ENCODE measurements around the gene GRIK4. TPM values are rescaled to one million over a fixed set of nuclear protein-coding genes. Genes with fewer than 3 reads are reported as not detected.

GRIK4 gene
- polyA plus RNA-seq, 1 of the 3 experiments (the other 2 are of a cell fraction): 0.03 TPM

- no peak for TF ChIP-seq SMC3 (IDR thresholded peaks at IDR 0.05; ENCODE audit: low read depth, low read length)
These were observed 388.2 kb downstream of the GRIK4 start (continued) for GRCh38 chr11:120899720-120900119.

GRCh38 chr11:120900643-120901042 is 389.1 kb downstream of the GRIK4 start:
- no peaks in the 10 kb centered on the region for H3K9me3 ChIP-seq
- H3K9me2 ChIP-seq: no peaks in the 10 kb centered on the region
- H4K20me1 ChIP-seq (ENCODE audit: insufficient read depth): no peaks in the 10 kb centered on the region
- H2AFZ ChIP-seq (ENCODE audit: low read depth): no peak overlapping the region
- DNase-seq: peak; percentile 44
- peaks cover 0 to 14% of the 10 kb centered on the region in 2 experiments; a peak in 1 of 4 replicates for H3K4me1 ChIP-seq (ENCODE audit: control insufficient read depth in 1 of 2, insufficient read depth in 2 of 2, low read depth in 1 of 2, low read length in 1 of 2)
- no peaks in the 10 kb centered on the region for H3K27me3 ChIP-seq (ENCODE audit: insufficient read depth)
- no peak overlapping the region for H3K27ac ChIP-seq (ENCODE audit: low read depth in 2 of 2, low read length in 1 of 2)
- no peak overlapping the region for H3K4me3 ChIP-seq (ENCODE audit: low read depth in 2 of 2, low read length in 1 of 2)
- TF ChIP-seq, protein P1, sequence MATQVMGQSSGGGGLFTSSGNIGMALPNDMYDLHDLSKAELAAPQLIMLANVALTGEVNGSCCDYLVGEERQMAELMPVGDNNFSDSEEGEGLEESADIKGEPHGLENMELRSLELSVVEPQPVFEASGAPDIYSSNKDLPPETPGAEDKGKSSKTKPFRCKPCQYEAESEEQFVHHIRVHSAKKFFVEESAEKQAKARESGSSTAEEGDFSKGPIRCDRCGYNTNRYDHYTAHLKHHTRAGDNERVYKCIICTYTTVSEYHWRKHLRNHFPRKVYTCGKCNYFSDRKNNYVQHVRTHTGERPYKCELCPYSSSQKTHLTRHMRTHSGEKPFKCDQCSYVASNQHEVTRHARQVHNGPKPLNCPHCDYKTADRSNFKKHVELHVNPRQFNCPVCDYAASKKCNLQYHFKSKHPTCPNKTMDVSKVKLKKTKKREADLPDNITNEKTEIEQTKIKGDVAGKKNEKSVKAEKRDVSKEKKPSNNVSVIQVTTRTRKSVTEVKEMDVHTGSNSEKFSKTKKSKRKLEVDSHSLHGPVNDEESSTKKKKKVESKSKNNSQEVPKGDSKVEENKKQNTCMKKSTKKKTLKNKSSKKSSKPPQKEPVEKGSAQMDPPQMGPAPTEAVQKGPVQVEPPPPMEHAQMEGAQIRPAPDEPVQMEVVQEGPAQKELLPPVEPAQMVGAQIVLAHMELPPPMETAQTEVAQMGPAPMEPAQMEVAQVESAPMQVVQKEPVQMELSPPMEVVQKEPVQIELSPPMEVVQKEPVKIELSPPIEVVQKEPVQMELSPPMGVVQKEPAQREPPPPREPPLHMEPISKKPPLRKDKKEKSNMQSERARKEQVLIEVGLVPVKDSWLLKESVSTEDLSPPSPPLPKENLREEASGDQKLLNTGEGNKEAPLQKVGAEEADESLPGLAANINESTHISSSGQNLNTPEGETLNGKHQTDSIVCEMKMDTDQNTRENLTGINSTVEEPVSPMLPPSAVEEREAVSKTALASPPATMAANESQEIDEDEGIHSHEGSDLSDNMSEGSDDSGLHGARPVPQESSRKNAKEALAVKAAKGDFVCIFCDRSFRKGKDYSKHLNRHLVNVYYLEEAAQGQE (IDR thresholded peaks at IDR 0.05; ENCODE audit: low read depth, low read length): peak; percentile 76; the same call in 1 of the 2 replicates
- TF ChIP-seq RFX5 (IDR thresholded peaks at IDR 0.05; ENCODE audit: low read length): no peak
- TF ChIP-seq, protein P2, sequence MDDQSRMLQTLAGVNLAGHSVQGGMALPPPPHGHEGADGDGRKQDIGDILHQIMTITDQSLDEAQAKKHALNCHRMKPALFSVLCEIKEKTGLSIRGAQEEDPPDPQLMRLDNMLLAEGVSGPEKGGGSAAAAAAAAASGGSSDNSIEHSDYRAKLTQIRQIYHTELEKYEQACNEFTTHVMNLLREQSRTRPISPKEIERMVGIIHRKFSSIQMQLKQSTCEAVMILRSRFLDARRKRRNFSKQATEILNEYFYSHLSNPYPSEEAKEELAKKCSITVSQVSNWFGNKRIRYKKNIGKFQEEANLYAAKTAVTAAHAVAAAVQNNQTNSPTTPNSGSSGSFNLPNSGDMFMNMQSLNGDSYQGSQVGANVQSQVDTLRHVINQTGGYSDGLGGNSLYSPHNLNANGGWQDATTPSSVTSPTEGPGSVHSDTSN (IDR thresholded peaks at IDR 0.05): no peak
- no peak for TF ChIP-seq CTCF (IDR thresholded peaks at IDR 0.05)
- 40% methylated on average over 9 of the region's 9 CpGs for WGBS (ENCODE audit: low lambda C conversion rate)
- H3K36me3 ChIP-seq (replicated peaks in 1 of 2; ENCODE audit: control insufficient read depth in 1 of 2, insufficient read depth in 2 of 2, low read length in 1 of 2): no peaks in the 10 kb centered on the region
- ChIA-PET POLR2A (no interaction called here), CTCF (interaction anchor here (0.6 to 1.8 kb wide), 4 partner anchors 14 to 390 kb away, joined by 3 to 4 read pairs (median 4); no protein-coding TSS in a partner anchor)
- no peaks in the 10 kb centered on the region for H3F3A ChIP-seq (replicated peaks; ENCODE audit: insufficient read depth)
- H3K9ac ChIP-seq: no peak overlapping the region
- H3K4me2 ChIP-seq: no peak overlapping the region
- no peaks in the 10 kb centered on the region for H3K79me2 ChIP-seq (ENCODE audit: insufficient read depth)

GRCh38 chr11:120903686-120904085 is 392.1 kb downstream of the GRIK4 start:
- Histone ChIP-seq H3K36me3 (replicated peaks in 1 of 2; ENCODE audit: control insufficient read depth in 1 of 2, insufficient read depth in 2 of 2, low read length in 1 of 2) (no peaks in the 10 kb centered on the region), H3K9me2 (no peaks in the 10 kb centered on the region), H2AFZ (ENCODE audit: low read depth) (no peak overlapping the region), H3K9ac (no peak overlapping the region), H4K20me1 (ENCODE audit: insufficient read depth) (no peaks in the 10 kb centered on the region), H3K79me2 (ENCODE audit: insufficient read depth) (no peaks in the 10 kb centered on the region), H3K27ac (ENCODE audit: low read depth in 2 of 2, low read length in 1 of 2) (no peak overlapping the region), H3K4me2 (no peak overlapping the region), H3K4me3 (ENCODE audit: low read depth in 2 of 2, low read length in 1 of 2) (no peak overlapping the region), H3F3A (replicated peaks; ENCODE audit: insufficient read depth) (no peaks in the 10 kb centered on the region), H3K27me3 (ENCODE audit: insufficient read depth) (no peaks in the 10 kb centered on the region), H3K9me3 (no peaks in the 10 kb centered on the region), H3K4me1 (ENCODE audit: control insufficient read depth in 1 of 2, insufficient read depth in 2 of 2, low read depth in 1 of 2, low read length in 1 of 2) (peaks cover 0 to 8% of the 10 kb centered on the region in 2 experiments; a peak in 1 of 4 replicates)
- TF ChIP-seq TEAD4 (IDR thresholded peaks at IDR 0.05; ENCODE audit: borderline replicate concordance, insufficient read depth) (no peak), GATA2 (CRISPR knock-in tag; IDR thresholded peaks at IDR 0.05) (no peak), NFIC (IDR thresholded peaks at IDR 0.05; ENCODE audit: borderline replicate concordance) (no peak), FOXM1 (IDR thresholded peaks at IDR 0.05; ENCODE audit: low read depth) (no peak)
- WGBS (ENCODE audit: low lambda C conversion rate): 35% methylated on average over 7 of the region's 9 CpGs
- POLR2A ChIA-PET: no interaction called here
- DNase-seq: no peak
- CTCF ChIA-PET: interaction anchor here (0.9 to 1.0 kb wide), 2 partner anchors 9 to 26 kb away, joined by 4 read pairs; no protein-coding TSS in a partner anchor

Measured in SK-N-SH (cell line).